RKO (cell line): ENCODE data around the gene GCNT2.
"Not testable (repeated sequence)": the region's sequence is repeated elsewhere in the genome, so short reads cannot be mapped to it uniquely, and the experiment has no call there.

ENCODE experiments used
- DNase-seq: peaks from one replicate; pipeline ENCODE4 v3.0.0-alpha.2; 2016; ENCODE audit warnings: low spot score

GCNT2 gene

DNA sequence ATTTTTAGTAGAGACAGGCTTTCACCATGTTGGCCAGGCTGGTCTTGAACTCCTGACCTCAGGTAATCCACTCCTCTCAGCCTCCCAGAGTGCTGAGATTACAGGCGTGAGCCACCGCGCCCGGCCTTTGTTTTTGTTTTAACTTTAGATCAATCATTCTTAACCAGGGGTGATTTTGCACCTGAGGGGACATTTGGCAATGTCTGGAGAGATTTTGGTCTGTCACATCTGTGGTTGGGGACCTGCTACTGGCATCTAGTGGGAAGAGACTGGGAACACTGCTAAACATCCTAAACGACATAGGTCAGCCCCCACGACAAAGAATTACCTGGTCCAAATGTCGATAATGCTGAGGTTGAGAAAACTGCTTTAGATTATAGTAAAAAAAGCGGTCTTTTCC, 91.0 kb downstream of the GCNT2 start:
- DNase-seq: no peak

DNA sequence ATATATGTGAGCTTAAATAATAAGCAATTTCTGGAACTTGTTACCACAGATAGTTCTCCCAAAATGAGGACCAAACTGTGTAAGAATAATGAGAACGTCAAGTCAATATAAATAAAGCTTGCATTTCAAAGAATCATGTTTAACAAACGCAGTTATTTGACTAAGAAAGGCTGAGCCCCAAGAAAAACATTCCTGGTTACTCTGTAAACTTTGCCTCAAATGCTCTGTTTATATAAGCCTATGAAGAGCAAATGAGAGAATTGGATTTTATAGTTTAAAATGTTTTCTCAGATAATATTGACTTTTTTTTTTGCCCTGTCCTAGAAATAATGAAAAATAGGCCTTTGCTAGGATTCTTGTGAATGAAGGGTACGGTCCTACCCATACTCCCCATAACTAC, 91.9 kb downstream of the GCNT2 start:
- no peak for DNase-seq

GRCh38 chr6:10613723-10614122, 92.6 kb downstream of the GCNT2 start:
- no peak for DNase-seq

DNA sequence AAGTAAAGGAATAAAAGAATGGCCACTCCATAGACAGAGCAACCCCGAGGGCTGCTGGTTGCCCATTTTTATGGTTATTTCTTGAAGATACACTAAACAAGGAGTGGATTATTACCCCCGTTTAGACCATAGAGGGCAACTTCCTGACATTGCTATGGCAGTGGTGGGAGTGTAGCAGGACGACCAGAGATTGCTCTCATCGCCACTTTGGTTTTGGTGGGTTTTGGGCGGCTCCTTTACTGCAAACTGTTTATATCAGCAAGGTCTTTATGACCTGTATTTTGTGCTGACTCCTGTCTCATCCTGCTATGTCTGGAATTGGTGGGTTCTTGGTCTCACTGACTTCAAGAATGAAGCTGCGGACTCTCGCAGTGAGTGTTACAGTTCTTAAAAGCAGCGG, 94.5 kb downstream of the GCNT2 start:
- DNase-seq: no peak

DNA sequence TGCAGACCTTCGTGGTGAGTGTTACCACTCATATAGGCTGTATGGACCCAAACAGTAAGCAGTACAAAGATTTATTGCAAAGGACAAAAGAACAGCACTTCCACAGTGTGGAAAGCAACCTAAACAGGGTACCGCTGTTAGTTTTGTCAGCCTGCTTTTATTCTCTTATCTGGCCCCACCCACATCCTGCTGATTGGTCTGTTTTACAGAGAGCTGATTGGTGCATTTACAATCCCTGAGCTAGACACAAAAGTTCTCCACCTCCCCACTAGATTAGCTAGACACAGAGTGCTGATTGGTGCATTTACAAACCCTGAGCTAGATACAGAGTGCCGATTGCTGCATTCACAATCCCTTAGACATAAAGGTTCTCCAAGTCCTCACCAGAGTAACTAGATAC, 95.1 kb downstream of the GCNT2 start:
- not testable (repeated sequence) for DNase-seq

GRCh38 chr6:10617008-10617696, 96.0 kb downstream of the GCNT2 start:
- DNase-seq: no peak

GRCh38 chr6:10618409-10618808, 97.3 kb downstream of the GCNT2 start:
- DNase-seq: no peak

- no peak for DNase-seq
Measured at GRCh38 chr6:10621213-10621612, 100.1 kb downstream of the GCNT2 start.

DNA sequence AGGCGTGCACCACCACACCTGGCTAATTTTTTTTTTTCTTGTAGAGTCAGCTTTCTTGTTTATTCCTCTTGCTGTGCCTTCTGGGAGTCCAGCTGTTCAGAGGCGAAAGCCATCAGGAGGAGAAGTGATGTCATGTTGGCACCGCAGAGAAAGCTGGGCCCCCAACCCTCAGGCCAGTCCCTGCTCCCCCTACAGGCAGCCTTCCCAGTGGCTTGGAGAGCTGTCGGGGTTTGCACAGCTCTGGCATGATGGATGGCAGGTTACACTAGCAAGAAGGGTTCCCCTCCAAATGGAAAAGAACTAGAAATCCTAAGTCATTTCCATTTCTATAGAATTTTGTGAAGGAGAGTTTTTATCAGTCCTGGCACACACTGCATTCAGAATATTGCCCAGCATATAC, 100.7 kb downstream of the GCNT2 start:
- no peak for DNase-seq

DNA sequence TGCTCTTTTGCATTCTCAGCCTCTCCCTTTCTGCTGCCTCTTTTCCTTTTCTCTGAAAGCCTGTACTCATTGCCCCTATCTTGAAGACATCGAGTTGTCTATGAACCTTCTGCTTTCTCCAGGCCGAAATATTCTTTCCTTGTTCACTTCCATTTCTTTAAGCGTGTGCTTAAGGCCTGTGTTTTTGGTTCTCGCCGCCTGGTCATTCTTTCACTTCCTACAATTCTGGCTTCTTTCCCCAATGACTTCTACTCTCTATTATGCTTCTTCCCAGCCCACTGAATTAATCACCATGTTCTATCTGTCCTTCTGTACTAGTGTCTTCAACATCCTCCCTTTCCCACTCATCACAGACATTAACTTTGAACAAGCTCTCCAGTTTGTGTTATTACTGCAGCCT, 103.7 kb downstream of the GCNT2 start:
- DNase-seq: no peak

DNA sequence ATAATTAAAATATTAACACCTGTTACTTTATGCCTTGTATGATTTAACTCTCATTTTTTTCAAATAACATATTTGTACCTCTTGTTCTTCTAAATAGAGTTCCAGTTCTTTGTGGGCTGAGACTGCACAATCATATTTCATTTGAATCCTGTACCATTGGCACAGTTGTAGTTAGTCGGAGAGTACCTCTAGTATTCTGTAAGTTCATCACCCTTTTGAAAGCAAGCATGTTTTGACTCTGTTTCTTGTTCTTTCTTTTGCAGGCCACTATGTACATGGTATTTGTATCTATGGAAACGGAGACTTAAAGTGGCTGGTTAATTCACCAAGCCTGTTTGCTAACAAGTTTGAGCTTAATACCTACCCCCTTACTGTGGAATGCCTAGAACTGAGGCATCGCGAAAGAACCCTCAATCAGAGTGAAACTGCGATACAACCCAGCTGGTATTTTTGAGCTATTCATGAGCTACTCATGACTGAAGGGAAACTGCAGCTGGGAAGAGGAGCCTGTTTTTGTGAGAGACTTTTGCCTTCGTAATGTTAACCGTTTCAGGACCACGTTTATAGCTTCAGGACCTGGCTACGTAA, 105.1 kb downstream of the GCNT2 start:
- no peak for DNase-seq

- no peak for DNase-seq
Measured at GRCh38 chr6:10627800-10628199, 106.6 kb downstream of the GCNT2 start.

GRCh38 chr6:10630178-10630577, 109.0 kb downstream of the GCNT2 start:
- DNase-seq: no peak

DNA sequence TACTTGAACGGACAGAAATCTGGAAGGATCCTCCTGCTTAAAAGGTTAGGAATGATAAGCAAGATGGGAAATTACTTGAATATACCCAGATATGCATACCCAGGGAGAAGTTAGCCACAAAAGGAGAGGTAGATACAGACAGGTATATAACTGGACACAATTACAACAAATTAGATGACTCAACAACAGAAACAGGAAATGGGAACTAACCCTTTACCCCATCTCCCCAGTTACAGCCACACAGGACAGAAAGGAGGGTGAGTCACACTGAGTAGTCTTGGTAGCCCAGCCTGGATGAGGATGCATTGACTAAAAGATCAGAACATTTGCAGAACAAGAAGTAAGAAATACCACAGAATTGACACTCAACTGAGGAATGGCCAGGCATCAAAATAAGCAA, 112.1 kb downstream of the GCNT2 start:
- peak; percentile 84 for DNase-seq

GRCh38 chr6:10640412-10640811, 119.3 kb downstream of the GCNT2 start:
- DNase-seq: no peak

- DNase-seq: no peak
Measured at GRCh38 chr6:10641528-10641927, 120.4 kb downstream of the GCNT2 start.

GRCh38 chr6:10643201-10643651, 122.1 kb downstream of the GCNT2 start:
- DNase-seq: no peak

DNA sequence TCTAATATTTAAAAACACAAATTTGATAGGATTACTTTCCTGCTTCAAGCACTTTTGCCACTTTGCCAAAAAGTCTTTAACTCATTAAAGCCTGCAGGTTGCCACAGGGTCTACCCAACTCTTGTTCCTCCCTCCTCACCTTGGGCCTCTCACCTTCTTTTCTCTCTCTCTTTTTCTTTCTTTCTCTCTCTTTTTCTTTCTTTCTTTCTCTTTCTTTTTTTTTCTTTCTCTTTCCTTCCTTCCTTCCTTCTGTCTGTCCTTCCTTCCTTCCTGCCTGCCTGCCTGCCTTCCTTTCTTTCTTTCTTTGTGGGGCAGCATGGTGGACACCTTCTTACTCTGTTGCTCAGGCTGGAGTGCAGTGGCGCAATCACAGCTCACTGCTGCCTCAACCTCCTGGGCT, 123.1 kb downstream of the GCNT2 start:
- DNase-seq: no peak

GRCh38 chr6:10655508-10656055, 134.4 kb downstream of the GCNT2 start:
- DNase-seq: no peak

GRCh38 chr6:10658910-10659698, 138.0 kb downstream of the GCNT2 start:
- DNase-seq: no peak

DNA sequence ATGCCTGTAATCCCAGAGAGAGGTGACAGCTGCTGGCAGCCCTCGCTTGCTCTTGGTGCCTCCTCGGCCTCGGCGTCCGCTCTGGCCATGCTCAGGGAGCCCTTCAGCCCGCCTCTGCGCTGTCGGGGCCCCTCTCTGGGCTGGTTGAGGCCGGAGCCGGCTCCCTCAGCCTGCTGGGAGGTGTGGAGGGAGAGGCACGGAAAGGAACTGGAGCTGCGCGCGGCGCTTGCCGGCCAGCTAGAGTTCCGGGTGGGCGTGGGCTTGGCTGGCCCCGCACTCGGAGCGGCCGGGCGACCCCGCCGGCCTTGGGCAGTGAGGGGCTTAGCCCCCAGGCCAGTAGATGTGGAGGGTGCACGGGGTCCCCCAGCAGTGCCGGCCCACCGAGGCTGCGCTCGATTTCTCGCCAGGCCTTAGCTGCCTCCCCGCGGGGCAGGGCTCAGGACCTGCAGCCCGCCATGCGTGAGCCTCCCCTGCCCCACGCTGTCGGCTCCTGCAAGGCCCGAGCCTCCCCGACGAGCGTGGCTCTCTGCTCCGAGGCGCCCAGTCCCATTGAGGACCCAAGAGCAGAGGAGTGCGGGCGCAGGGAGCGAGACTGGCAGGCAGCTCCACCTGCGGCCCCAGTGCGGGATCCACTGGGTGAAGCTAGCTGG, 138.7 kb downstream of the GCNT2 start:
- DNase-seq: no peak

DNA sequence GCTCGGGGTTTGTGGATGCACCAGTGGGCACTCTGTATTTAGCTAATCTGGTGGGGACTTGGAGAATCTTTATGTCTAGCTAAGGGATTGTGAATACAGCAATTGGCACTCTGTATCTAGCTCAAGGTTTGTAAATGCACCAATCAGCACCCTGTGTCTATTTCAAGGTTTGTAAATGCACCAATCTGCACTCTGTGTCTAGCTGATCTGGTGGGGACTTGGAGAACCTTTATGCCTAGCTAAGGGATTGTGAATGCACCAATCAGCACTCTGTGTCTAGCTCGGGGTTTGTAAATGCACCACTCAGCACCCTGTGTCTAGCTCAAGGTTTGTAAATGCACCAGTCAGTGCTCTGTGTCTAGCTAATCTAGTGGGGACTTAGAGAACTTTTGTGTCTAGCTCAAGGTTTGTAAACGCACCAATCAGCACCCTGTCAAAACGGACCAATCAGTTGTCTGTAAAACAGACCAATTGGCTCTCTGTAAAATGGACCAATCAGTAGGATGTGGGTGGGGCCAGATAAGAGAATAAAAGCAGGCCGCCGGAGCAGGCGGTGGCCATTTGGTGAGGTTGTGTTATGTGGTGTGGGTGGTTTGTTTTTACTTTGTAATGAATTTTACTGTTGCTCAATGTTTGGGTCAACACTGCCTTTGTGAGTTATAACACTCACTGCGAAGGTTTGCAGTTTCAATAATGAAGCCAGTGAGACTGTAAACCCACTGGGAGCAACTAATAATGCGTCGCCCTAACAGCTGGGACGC, 139.5 kb downstream of the GCNT2 start:
- not testable (repeated sequence) for DNase-seq
